GM21390 (cell line): ENCODE measurements around the gene ASB5.
A peak's percentile ranks its signal among the peaks of the same experiment; 100 is the strongest.
"Not testable (repeated sequence)": the region's sequence is repeated elsewhere in the genome, so short reads cannot be mapped to it uniquely, and the experiment has no call there.

Experiments
- ATAC-seq: cut with Tn5 transposase; IDR thresholded peaks from one replicate; pipeline ENCODE4 v1.9.1; 2021; ENCODE audit not compliant: unreplicated experiment

The ASB5 gene

GRCh38 chr4:176279560-176279959 lies 10.5 kb upstream of the ASB5 start:
- not testable (repeated sequence) for ATAC-seq

GRCh38 chr4:176277162-176277904 lies 8.3 kb upstream of the ASB5 start:
- peak; percentile 96 for ATAC-seq

GRCh38 chr4:176276710-176277109 lies 7.7 kb upstream of the ASB5 start:
- ATAC-seq: no peak

- ATAC-seq: no peak
These were observed 5.4 kb upstream of the ASB5 start for GRCh38 chr4:176274441-176274840.

- ATAC-seq: no peak
These were observed 4.7 kb upstream of the ASB5 start for GRCh38 chr4:176273736-176274135.

- no peak for ATAC-seq
These were observed 3.8 kb upstream of the ASB5 start for GRCh38 chr4:176272799-176273198.

- no peak for ATAC-seq
These were observed 2.7 kb upstream of the ASB5 start for GRCh38 chr4:176271749-176272148.

- no peak for ATAC-seq
These were observed 1.6 kb upstream of the ASB5 start for GRCh38 chr4:176270669-176271068.

GRCh38 chr4:176266026-176266425 lies 3.0 kb downstream of the ASB5 start:
- no peak for ATAC-seq

GRCh38 chr4:176262243-176262642 lies 6.8 kb downstream of the ASB5 start:
- ATAC-seq: peak; percentile 83

GRCh38 chr4:176261481-176261880 lies 7.5 kb downstream of the ASB5 start:
- no peak for ATAC-seq

- no peak for ATAC-seq
These were observed 8.0 kb downstream of the ASB5 start for GRCh38 chr4:176261018-176261417.

GRCh38 chr4:176259330-176260090 lies 9.5 kb downstream of the ASB5 start:
- ATAC-seq: no peak

GRCh38 chr4:176258135-176258534 lies 10.9 kb downstream of the ASB5 start:
- no peak for ATAC-seq

- ATAC-seq: no peak
These were observed 12.1 kb downstream of the ASB5 start for GRCh38 chr4:176256921-176257320.

GRCh38 chr4:176242764-176243347 lies 26.2 kb downstream of the ASB5 start:
- no peak for ATAC-seq

GRCh38 chr4:176241703-176242102 lies 27.3 kb downstream of the ASB5 start:
- ATAC-seq: no peak

GRCh38 chr4:176238826-176239225 lies 30.2 kb downstream of the ASB5 start:
- ATAC-seq: no peak

- ATAC-seq: no peak
These were observed 30.8 kb downstream of the ASB5 start for GRCh38 chr4:176238157-176238610.

GRCh38 chr4:176236946-176237345 lies 32.1 kb downstream of the ASB5 start:
- ATAC-seq: no peak

- ATAC-seq: no peak
These were observed 38.2 kb downstream of the ASB5 start for GRCh38 chr4:176230836-176231235.

GRCh38 chr4:176229645-176230044 lies 39.4 kb downstream of the ASB5 start:
- no peak for ATAC-seq
